Measurements from ENCODE around the gene DPY19L3. TPM values are rescaled to one million over a fixed set of nuclear protein-coding genes. Genes with fewer than 3 reads are reported as not detected.

DPY19L3 gene
- total RNA-seq, 1 donor from 2014 or later: 29.8 TPM

GRCh38 chr19:32397671-32398101 is 7.9 kb upstream of the DPY19L3 start:
- TF ChIP-seq CTCF (IDR thresholded peaks at IDR 0.05): no peak
- DNase-seq (no peak), ATAC-seq (ENCODE audit: low read depth) (no peak)
- H3K36me3 Mint-ChIP-seq (ENCODE audit: low read depth): no peaks in the 10 kb centered on the region
- H3K4me3 Mint-ChIP-seq: no peak overlapping the region
- ChIA-PET POLR2A (no interaction called here), CTCF (no interaction called here)
- no peaks in the 10 kb centered on the region for H3K4me1 Mint-ChIP-seq
- H3K9me3 Mint-ChIP-seq: no peaks in the 10 kb centered on the region
- H3K27ac Mint-ChIP-seq: no peak overlapping the region
- intact Hi-C loops (cut with micrococcal nuclease): no loop called here
- no peaks in the 10 kb centered on the region for H3K27me3 Mint-ChIP-seq

DNA sequence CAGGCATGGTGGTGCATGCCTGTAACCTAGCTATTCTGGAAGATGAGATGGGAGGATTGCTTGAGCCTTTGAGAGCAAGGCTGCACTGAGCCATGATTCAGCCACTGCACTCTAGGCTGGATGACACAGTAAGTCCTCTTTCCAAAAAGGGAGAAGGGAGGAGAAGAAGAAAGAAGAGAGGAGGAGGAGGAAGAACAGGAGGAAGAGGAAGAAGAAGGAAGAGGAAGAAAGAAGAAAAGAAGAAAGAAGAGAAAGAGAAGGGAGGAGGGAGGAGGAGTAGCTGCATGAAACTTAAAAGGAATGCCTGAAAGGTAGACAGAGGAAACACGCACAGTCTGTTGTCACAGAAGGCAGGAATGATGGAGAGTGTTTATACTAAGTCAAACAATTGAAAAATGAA is 3.6 kb upstream of the DPY19L3 start:
- intact Hi-C loops (cut with micrococcal nuclease): no loop called here
- ATAC-seq (ENCODE audit: low read depth) (no peak), DNase-seq (no peak)
- POLR2A ChIA-PET: interaction anchor here (1.8 kb wide), 1 partner anchor 56 kb away, joined by 5 read pairs; the partner anchor contains the start of gene ZNF507
- no peaks in the 10 kb centered on the region for H3K27me3 Mint-ChIP-seq
- no peak overlapping the region for H3K27ac Mint-ChIP-seq
- CTCF ChIA-PET: no interaction called here
- no peaks in the 10 kb centered on the region for H3K36me3 Mint-ChIP-seq (ENCODE audit: low read depth)
- peaks cover 16% of the 10 kb centered on the region for H3K4me1 Mint-ChIP-seq
- no peak overlapping the region for H3K4me3 Mint-ChIP-seq
- TF ChIP-seq CTCF (IDR thresholded peaks at IDR 0.05): no peak
- no peaks in the 10 kb centered on the region for H3K9me3 Mint-ChIP-seq

DNA sequence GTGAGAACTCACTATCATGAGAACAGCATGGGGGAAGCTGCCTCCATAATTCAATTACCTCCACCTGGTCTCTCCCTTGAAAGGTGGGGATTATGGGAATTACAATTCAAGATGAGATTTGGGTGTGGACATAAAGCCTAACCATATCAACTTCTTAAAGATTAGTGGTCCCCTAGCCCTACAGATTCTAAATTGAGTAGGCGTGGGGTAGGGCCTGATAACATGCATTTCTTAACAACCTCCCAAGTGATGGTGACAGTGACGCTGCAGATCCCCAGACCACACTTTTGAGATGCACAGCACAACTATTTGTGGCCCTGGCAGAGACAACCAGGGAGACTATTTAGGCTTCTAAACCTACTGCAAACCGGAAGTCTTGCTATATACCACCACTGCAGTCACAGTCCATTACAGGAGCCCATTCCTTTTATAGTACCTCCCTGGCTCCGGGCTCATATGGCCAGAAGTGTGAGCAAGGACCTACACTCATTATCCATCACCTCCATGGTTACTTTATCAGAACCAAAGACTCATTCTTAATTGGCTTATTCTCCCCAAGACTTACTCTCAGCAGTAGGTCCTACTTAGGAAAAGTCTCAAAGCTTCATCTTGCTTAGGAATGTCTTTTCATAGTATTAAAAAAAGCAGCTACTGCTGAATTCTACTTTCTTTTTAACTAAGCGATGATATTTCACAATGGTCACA is 2.1 kb upstream of the DPY19L3 start:
- H3K36me3 Mint-ChIP-seq (ENCODE audit: low read depth): peaks cover 5% of the 10 kb centered on the region
- CTCF ChIA-PET: no interaction called here
- no peaks in the 10 kb centered on the region for H3K9me3 Mint-ChIP-seq
- ATAC-seq (ENCODE audit: low read depth): no peak
- no peak overlapping the region for H3K27ac Mint-ChIP-seq
- H3K27me3 Mint-ChIP-seq: no peaks in the 10 kb centered on the region
- no peak for DNase-seq
- intact Hi-C loops (cut with micrococcal nuclease): no loop called here
- TF ChIP-seq CTCF (IDR thresholded peaks at IDR 0.05): no peak
- peak overlapping the region; percentile 91 for H3K4me3 Mint-ChIP-seq
- peaks cover 16% of the 10 kb centered on the region for H3K4me1 Mint-ChIP-seq
- POLR2A ChIA-PET: interaction anchor here (0.6 to 0.8 kb wide), 3 partner anchors 179 to 477 kb away, joined by 3 to 5 read pairs (median 4); partner anchors contain the start of gene NUDT19

GRCh38 chr19:32404213-32404932 is 1.2 kb upstream of the DPY19L3 start:
- ChIA-PET POLR2A (interaction anchor here (0.6 to 2.3 kb wide), 7 partner anchors 21 to 772 kb away, joined by 3 to 38 read pairs (median 5); partner anchors contain the start of genes NUDT19 and ZNF507), CTCF (interaction anchor here (1.3 kb wide), 1 partner anchor 63 kb away, joined by 4 read pairs; no protein-coding TSS in a partner anchor)
- DNase-seq: no peak
- Mint-ChIP-seq H3K9me3 (no peaks in the 10 kb centered on the region), H3K27ac (peak overlapping the region; percentile 93), H3K4me1 (peaks cover 16% of the 10 kb centered on the region), H3K4me3 (peak overlapping the region; percentile 91), H3K27me3 (no peaks in the 10 kb centered on the region), H3K36me3 (ENCODE audit: low read depth) (peaks cover 14% of the 10 kb centered on the region)
- intact Hi-C loops (cut with micrococcal nuclease): loop anchor here (2.0 kb wide), 1 partner anchor 772 kb away; no protein-coding TSS in a partner anchor
- no peak for TF ChIP-seq CTCF (IDR thresholded peaks at IDR 0.05)
- no peak for ATAC-seq (ENCODE audit: low read depth)

Measured in activated B cell treated with CpG ODN at 0.5 μM for 24 hours (primary cell).